Endothelial cell of umbilical vein (primary cell): ENCODE measurements around the gene WNT9A. TPM values are rescaled to one million over a fixed set of nuclear protein-coding genes. Genes with fewer than 3 reads are reported as not detected.

Source experiments
- BruUV-seq: library from RNA; stranded (reverse); fragments of 400-500 nt; replicated peaks from 2 replicates; lab custom pipeline; 2021; lab: Mats Ljungman, UMichigan
- CTCF ChIA-PET: fragments of 300-600, 350-600 bp; sonication (Branson Sonifier 250); formaldehyde crosslinking; loops from one replicate; lab custom pipeline; 2021; ENCODE audit warnings: antibody characterized with exemption, inconsistent platforms; lab: Charles Lee
- POLR2A ChIA-PET: fragments of 300-600, 350-600 bp; sonication (Branson Sonifier 250); formaldehyde crosslinking; loops from one replicate; lab custom pipeline; 2021; ENCODE audit warnings: antibody characterized with exemption, inconsistent platforms; lab: Charles Lee
- DNase-seq: peaks from one replicate; pipeline ENCODE4 v3.0.0-alpha.2; 2011; ENCODE audit warnings: low read depth, low spot score
- FAIRE-seq: peaks from 2 replicates; lab custom pipeline; 2011; peaks lifted over from hg19 to GRCh38; lab: Jason Lieb, UNC
- H2AFZ ChIP-seq: 2 replicates; pipeline ENCODE4 v1.6.0; 2012; ENCODE audit warnings: low read depth, low read length, control low read depth, inconsistent platforms
- H3K27ac ChIP-seq: 2 replicates; pipeline ENCODE4 v1.5.1; 2011; ENCODE audit warnings: low read depth, mild to moderate bottlenecking, control low read depth, low read length, moderate library complexity; ENCODE audit not compliant: insufficient read depth
- H3K27me3 ChIP-seq, 2 experiments: 2 replicates each; pipeline versions ENCODE4 v1.6.0 to v1.6.1; 2011; ENCODE audit warnings: low read length in 2 of 2, mixed read lengths in 1 of 2; ENCODE audit not compliant: control insufficient read depth in 2 of 2, insufficient read depth in 2 of 2
- H3K36me3 ChIP-seq, 2 experiments: 2 replicates in 1 of 2; 3 replicates in 1 of 2; pipeline ENCODE4 v1.5.1; 2011; ENCODE audit warnings: low read length in 2 of 2, mild to moderate bottlenecking in 1 of 2, moderate library complexity in 1 of 2; ENCODE audit not compliant: control insufficient read depth in 2 of 2, insufficient read depth in 2 of 2; ENCODE audit errors: extremely low read depth in 1 of 2
- H3K4me1 ChIP-seq: 3 replicates; pipeline ENCODE4 v1.5.1; 2011; ENCODE audit warnings: mild to moderate bottlenecking, low read length; ENCODE audit not compliant: control insufficient read depth, insufficient read depth; ENCODE audit errors: extremely low read depth
- H3K4me2 ChIP-seq: 2 replicates; pipeline ENCODE4 v1.6.1; 2011; ENCODE audit warnings: low read length, control low read depth, mixed read lengths; ENCODE audit not compliant: insufficient read depth
- H3K4me3 ChIP-seq, 3 experiments: fragments of 200-600 bp in 1 of 3; sonication (generic), shearing (Covaris generic) in 1 of 3; replicated peaks in 1 of 3; 2 replicates each; pipeline ENCODE4 v1.5.1; 2011 to 2016; ENCODE audit warnings: control low read depth in 3 of 3, low read length in 3 of 3, mild to moderate bottlenecking in 2 of 3, inconsistent platforms in 1 of 3, low read depth in 1 of 3, moderate library complexity in 1 of 3; ENCODE audit not compliant: insufficient read depth in 1 of 3
- H3K79me2 ChIP-seq: 2 replicates; pipeline ENCODE4 v1.6.0; 2012; ENCODE audit warnings: low read length, inconsistent platforms; ENCODE audit not compliant: control insufficient read depth, insufficient read depth
- H3K9ac ChIP-seq: replicated peaks from 2 replicates; pipeline ENCODE3; 2011; ENCODE audit warnings: low read length, control low read depth; ENCODE audit not compliant: insufficient read depth; ENCODE audit errors: extremely low read depth
- H3K9me1 ChIP-seq: replicated peaks from 3 replicates; pipeline ENCODE4 v1.6.0; 2011; ENCODE audit warnings: mild to moderate bottlenecking, low read length; ENCODE audit not compliant: control insufficient read depth, insufficient read depth; ENCODE audit errors: extremely low read depth
- H3K9me3 ChIP-seq: replicated peaks from 2 replicates; pipeline ENCODE4 v1.5.1; 2012; ENCODE audit warnings: low read length, inconsistent platforms; ENCODE audit not compliant: control insufficient read depth, insufficient read depth
- H4K20me1 ChIP-seq: replicated peaks from 2 replicates; pipeline ENCODE3; 2011; ENCODE audit warnings: mild to moderate bottlenecking, low read length; ENCODE audit not compliant: control insufficient read depth, insufficient read depth; ENCODE audit errors: extremely low read depth
- CTCF ChIP-seq, 2 donors: IDR thresholded peaks; 1 replicate in 1 of 2; 2 replicates in 1 of 2; pipeline ENCODE4 v1.5.1; 2011; ENCODE audit warnings: low read length in 2 of 2, mild to moderate bottlenecking in 2 of 2, moderate library complexity in 2 of 2, control low read depth in 1 of 2, inconsistent platforms in 1 of 2, low read depth in 1 of 2; ENCODE audit not compliant: insufficient read depth in 1 of 2; ENCODE audit errors: extremely low read depth in 1 of 2
- EZH2 ChIP-seq: IDR thresholded peaks from 2 replicates; pipeline ENCODE4 v1.6.1; 2012; ENCODE audit warnings: borderline replicate concordance, low read depth, mild to moderate bottlenecking, moderate library complexity, low read length, inconsistent platforms; ENCODE audit not compliant: severe bottlenecking
- FOS ChIP-seq: IDR thresholded peaks from 2 replicates; pipeline ENCODE4 v1.6.1; 2011; ENCODE audit warnings: mild to moderate bottlenecking, low read length, moderate library complexity, borderline replicate concordance; ENCODE audit not compliant: insufficient read depth
- GATA2 ChIP-seq: IDR thresholded peaks from 2 replicates; pipeline ENCODE4 v1.7.0; 2011; ENCODE audit warnings: low read depth, mild to moderate bottlenecking, moderate library complexity, mixed read lengths, low read length; ENCODE audit not compliant: insufficient read length, insufficient read depth
- JUN ChIP-seq: IDR thresholded peaks from 2 replicates; pipeline ENCODE4 v1.6.1; 2011; ENCODE audit warnings: borderline replicate concordance, low read depth; ENCODE audit not compliant: insufficient read length, insufficient read depth
- MYC ChIP-seq: IDR thresholded peaks from one replicate; pipeline ENCODE4 v1.6.1; 2011; ENCODE audit warnings: mild to moderate bottlenecking, low read depth, low read length
- POLR2A ChIP-seq: IDR thresholded peaks from 2 replicates; pipeline ENCODE4 v1.6.1; 2012; ENCODE audit warnings: low read depth, mild to moderate bottlenecking, control low read depth, low read length
- POLR2AphosphoS5 ChIP-seq: IDR thresholded peaks from 2 replicates; pipeline ENCODE4 v1.6.1; 2012; ENCODE audit warnings: low read depth, mild to moderate bottlenecking, control low read depth, low read length, moderate library complexity; ENCODE audit not compliant: insufficient read depth
- dilution Hi-C: fragments of 300-500 bp; cut with MboI; formaldehyde crosslinking; loops from one replicate; pipeline ENCODE4 v1.15.0; 2019; ENCODE audit warnings: low sequenced_read_pairs; ENCODE audit not compliant: extremely low pct_ligation_motif_present
- intact Hi-C: fragments of 100-400 bp; cut with micrococcal nuclease; formaldehyde crosslinking; loops from one replicate; pipeline ENCODE4 v1.10.0; 2022
- polyA plus RNA-seq, 4 experiments: library from polyadenylated mRNA; depleted of rRNA in 3 of 4; stranded (reverse) in 3 of 4; unstranded in 1 of 4; fragments of >200 nt; gene quantifications; 2 replicates each; pipeline versions ENCODE4 v1.2.1 to v1.2.3, GENCODE V29; 2011 to 2012; ENCODE audit warnings: missing spikeins in 1 of 4
- total RNA-seq: library from RNA; stranded (reverse); gene quantifications from 2 replicates; pipeline ENCODE4 v1.2.3, GENCODE V29; 2021
- TF ChIP-seq, protein P1 (sequence below): IDR thresholded peaks from 2 replicates; pipeline ENCODE4 v1.6.1; 2011; ENCODE audit not compliant: insufficient read depth, insufficient read length

The WNT9A gene
- total and polyA plus RNA-seq, 2 donors (not counting 3 experiments of a cell fraction or from before 2014, with no cell fraction given): 5.4 to 6.2 TPM

- POLR2A ChIA-PET: no interaction called here
- dilution Hi-C loops: no loop called here
- Histone ChIP-seq H3K36me3 (no peaks in the 10 kb centered on the region), H3K79me2 (no peaks in the 10 kb centered on the region), H3K4me2 (no peak overlapping the region), H3K27me3 (no peaks in the 10 kb centered on the region), H3K9ac (no peak overlapping the region), H3K27ac (no peak overlapping the region), H4K20me1 (no peaks in the 10 kb centered on the region), H3K4me3 (no peak overlapping the region), H3K4me1 (no peaks in the 10 kb centered on the region), H2AFZ (no peak overlapping the region), H3K9me3 (no peaks in the 10 kb centered on the region), H3K9me1 (no peaks in the 10 kb centered on the region)
- no TSS peak for BruUV-seq
- TF ChIP-seq, protein P1, sequence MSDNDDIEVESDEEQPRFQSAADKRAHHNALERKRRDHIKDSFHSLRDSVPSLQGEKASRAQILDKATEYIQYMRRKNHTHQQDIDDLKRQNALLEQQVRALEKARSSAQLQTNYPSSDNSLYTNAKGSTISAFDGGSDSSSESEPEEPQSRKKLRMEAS: no peak
- TF ChIP-seq POLR2AphosphoS5: no peak
- no peak for TF ChIP-seq EZH2
- TF ChIP-seq JUN: no peak
- no peak for TF ChIP-seq CTCF (IDR thresholded peaks at IDR 0.05; ENCODE audit: extremely low read depth in 1 of 2, insufficient read depth in 1 of 2, low read depth in 1 of 2, low read length in 2 of 2)
- no peak for TF ChIP-seq MYC
- no peak for TF ChIP-seq POLR2A
- no peak for TF ChIP-seq FOS
- TF ChIP-seq GATA2: no peak
- DNase-seq: no peak
- intact Hi-C loops: loop anchor here (5.0 kb wide), 2 partner anchors 57 to 103 kb away; partner anchors contain the start of gene WNT9A
- no peak for FAIRE-seq
- CTCF ChIA-PET: no interaction called here
Measured at GRCh38 chr1:227889863-227890405, 57.8 kb downstream of the WNT9A start.
